HepG2 (cell line): Measurements from ENCODE around the gene ARHGAP5. TPM values are rescaled to one million over a fixed set of nuclear protein-coding genes. Genes with fewer than 3 reads are reported as not detected.
A peak's percentile ranks its signal among the peaks of the same experiment; 100 is the strongest.

Source experiments
- FLYWCH1 ChIP-seq: sonication (generic); formaldehyde crosslinking; IDR thresholded peaks from 2 replicates; pipeline ENCODE4 v1.8.1; 2023; ENCODE audit warnings: mild to moderate bottlenecking, missing genetic modification reagents
- HES4 ChIP-seq: sonication (generic); formaldehyde crosslinking; IDR thresholded peaks from 2 replicates; pipeline ENCODE4 v1.9.0; 2021; ENCODE audit warnings: mild to moderate bottlenecking, missing genetic modification reagents, borderline replicate concordance
- HNRNPH1 ChIP-seq: fragments of 200-400 bp; formaldehyde crosslinking; optimal IDR thresholded peaks from 2 replicates; pipeline ENCODE3; 2017; ENCODE audit warnings: mild to moderate bottlenecking, low read depth, low read length
- MED8 ChIP-seq: sonication (generic); formaldehyde crosslinking; IDR thresholded peaks from 2 replicates; pipeline ENCODE4 v1.8.1; 2023; ENCODE audit warnings: mild to moderate bottlenecking, missing genetic modification reagents; ENCODE audit not compliant: insufficient replicate concordance
- PAWR ChIP-seq: sonication (generic); formaldehyde crosslinking; IDR thresholded peaks from 2 replicates; pipeline ENCODE4 v1.4.0; 2020; ENCODE audit warnings: missing genetic modification reagents, mild to moderate bottlenecking, borderline replicate concordance
- PAX8 ChIP-seq: sonication (generic); formaldehyde crosslinking; IDR thresholded peaks from 2 replicates; pipeline ENCODE4 v1.8.0; 2022; ENCODE audit warnings: mild to moderate bottlenecking, missing genetic modification reagents, borderline replicate concordance
- RAD51 ChIP-seq: fragments of 450-650 bp; IDR thresholded peaks from 2 replicates; pipeline ENCODE4 v1.6.1; 2016; ENCODE audit warnings: borderline replicate concordance
- RBFOX2 ChIP-seq: fragments of 200-400 bp; formaldehyde crosslinking; IDR thresholded peaks from 2 replicates; pipeline ENCODE4 v1.6.1; 2017; ENCODE audit warnings: low read depth, mild to moderate bottlenecking, low read length
- REL ChIP-seq: sonication (generic); formaldehyde crosslinking; conservative IDR thresholded peaks from 2 replicates; pipeline ENCODE4 v1.8.0; 2022; ENCODE audit warnings: mild to moderate bottlenecking, missing genetic modification reagents, moderate library complexity
- RELA ChIP-seq: sonication (generic); formaldehyde crosslinking; IDR thresholded peaks from 2 replicates; pipeline ENCODE4 v1.4.0; 2020; ENCODE audit warnings: missing genetic modification reagents
- SNRNP70 ChIP-seq: fragments of 200-400 bp; formaldehyde crosslinking; IDR thresholded peaks from 2 replicates; pipeline ENCODE4 v1.6.1; 2017; ENCODE audit warnings: mild to moderate bottlenecking, low read depth, low read length, moderate library complexity
- SRSF1 ChIP-seq: fragments of 200-400 bp; formaldehyde crosslinking; optimal IDR thresholded peaks from 2 replicates; pipeline ENCODE3; 2017; ENCODE audit warnings: mild to moderate bottlenecking, low read depth, low read length, moderate library complexity
- TEAD3 ChIP-seq: optimal IDR thresholded peaks from 2 replicates; pipeline ENCODE3; 2016; ENCODE audit warnings: borderline replicate concordance
- WIZ ChIP-seq: sonication (generic); formaldehyde crosslinking; IDR thresholded peaks from 2 replicates; pipeline ENCODE4 v1.5.1; 2020; ENCODE audit warnings: mild to moderate bottlenecking, missing genetic modification reagents
- ZKSCAN1 ChIP-seq: fragments of 150-350 bp; IDR thresholded peaks from 2 replicates; pipeline ENCODE4 v1.6.1; 2014; ENCODE audit warnings: low read length
- ZNF160 ChIP-seq: sonication (generic); formaldehyde crosslinking; IDR thresholded peaks from 2 replicates; pipeline ENCODE4 v1.8.0; 2022; ENCODE audit warnings: mild to moderate bottlenecking, inconsistent platforms, missing genetic modification reagents
- ZNF207 ChIP-seq: fragments of 450-650 bp; IDR thresholded peaks from 2 replicates; pipeline ENCODE4 v1.6.1; 2016; ENCODE audit warnings: antibody characterized with exemption, borderline replicate concordance
- ZNF264 ChIP-seq: sonication (generic); formaldehyde crosslinking; IDR thresholded peaks from 2 replicates; pipeline ENCODE4 v1.4.0; 2020; ENCODE audit warnings: missing genetic modification reagents
- ZNF816 ChIP-seq: sonication (generic); formaldehyde crosslinking; IDR thresholded peaks from 2 replicates; pipeline ENCODE4 v1.8.0; 2022; ENCODE audit warnings: missing genetic modification reagents, mild to moderate bottlenecking, borderline replicate concordance
- ZSCAN25 ChIP-seq: sonication (generic); formaldehyde crosslinking; IDR thresholded peaks from 2 replicates; pipeline ENCODE4 v1.8.0; 2022; ENCODE audit warnings: mild to moderate bottlenecking, missing genetic modification reagents
- ZSCAN9 ChIP-seq: IDR thresholded peaks from 2 replicates; pipeline ENCODE4 v1.6.1; 2016; ENCODE audit warnings: borderline replicate concordance
- polyA plus RNA-seq, 8 experiments: library from polyadenylated mRNA; depleted of rRNA in 3 of 8; stranded (reverse) in 7 of 8; unstranded in 1 of 8; fragments of >200 nt; fragmentation: Illumina TruSeq in 4 of 8; extraction: Trizol in 4 of 8; gene quantifications; 2 replicates each; pipeline versions ENCODE4 v1.2.1 to v1.2.3, GENCODE V29; 2011 to 2016; ENCODE audit warnings: low read depth in 4 of 8, missing spikeins in 1 of 8, mixed read lengths in 1 of 8; ENCODE audit not compliant: insufficient read depth in 1 of 8
- total RNA-seq, 5 experiments: library from RNA; depleted of rRNA; stranded (reverse); fragments of >200 nt; fragmentation: Illumina TruSeq; extraction: Trizol; gene quantifications; 2 replicates each; pipeline ENCODE4 v1.2.3, GENCODE V29; 2016; ENCODE audit warnings: low read depth in 1 of 5
- TF ChIP-seq, protein P1 (sequence below): IDR thresholded peaks from 2 replicates; pipeline ENCODE4 v1.6.1; 2016; ENCODE audit warnings: missing compliant biosample characterization, missing genetic modification reagents, borderline replicate concordance
- TF ChIP-seq, protein P2 (sequence below): sonication (generic); formaldehyde crosslinking; IDR thresholded peaks from 2 replicates; pipeline ENCODE4 v1.4.0; 2020; ENCODE audit warnings: low read depth, mild to moderate bottlenecking, missing genetic modification reagents

Gene ARHGAP5
- total and polyA plus RNA-seq, 2 of the 13 experiments (the other 11 are each of a cell fraction or from before 2014, with no cell fraction given): 33.7 to 144 TPM

GRCh38 chr14:32201193-32201815 is 124.2 kb downstream of the ARHGAP5 start (continued):
- peak; percentile 63; the same call in 1 of the 2 replicates for TF ChIP-seq PAX8
- TF ChIP-seq RELA (CRISPR knock-in tag): peak; percentile 82
- TF ChIP-seq PAWR (CRISPR knock-in tag): no peak; the same call in 1 of the 2 replicates
- no peak for TF ChIP-seq RAD51
- TF ChIP-seq ZSCAN25: peak; percentile 81
- peak; percentile 79; the same call in 1 of the 2 replicates for TF ChIP-seq ZSCAN9 (CRISPR knock-in tag)
- TF ChIP-seq HES4 (CRISPR knock-in tag): peak; percentile 93; the same call in 1 of the 2 replicates
- TF ChIP-seq ZNF207: no peak
- TF ChIP-seq REL: peak; percentile 96
- TF ChIP-seq SRSF1: peak; percentile 99
- TF ChIP-seq, protein P1, sequence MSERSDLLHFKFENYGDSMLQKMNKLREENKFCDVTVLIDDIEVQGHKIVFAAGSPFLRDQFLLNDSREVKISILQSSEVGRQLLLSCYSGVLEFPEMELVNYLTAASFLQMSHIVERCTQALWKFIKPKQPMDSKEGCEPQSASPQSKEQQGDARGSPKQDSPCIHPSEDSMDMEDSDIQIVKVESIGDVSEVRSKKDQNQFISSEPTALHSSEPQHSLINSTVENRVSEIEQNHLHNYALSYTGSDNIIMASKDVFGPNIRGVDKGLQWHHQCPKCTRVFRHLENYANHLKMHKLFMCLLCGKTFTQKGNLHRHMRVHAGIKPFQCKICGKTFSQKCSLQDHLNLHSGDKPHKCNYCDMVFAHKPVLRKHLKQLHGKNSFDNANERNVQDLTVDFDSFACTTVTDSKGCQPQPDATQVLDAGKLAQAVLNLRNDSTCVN (CRISPR knock-in tag): peak; percentile 93; the same call in 1 of the 2 replicates
- TF ChIP-seq ZNF160 (CRISPR knock-in tag): peak; percentile 88
- no peak; the same call in 1 of the 2 replicates for TF ChIP-seq FLYWCH1 (CRISPR knock-in tag)
- peak; percentile 89 for TF ChIP-seq ZNF264 (CRISPR knock-in tag)
- TF ChIP-seq, protein P2, sequence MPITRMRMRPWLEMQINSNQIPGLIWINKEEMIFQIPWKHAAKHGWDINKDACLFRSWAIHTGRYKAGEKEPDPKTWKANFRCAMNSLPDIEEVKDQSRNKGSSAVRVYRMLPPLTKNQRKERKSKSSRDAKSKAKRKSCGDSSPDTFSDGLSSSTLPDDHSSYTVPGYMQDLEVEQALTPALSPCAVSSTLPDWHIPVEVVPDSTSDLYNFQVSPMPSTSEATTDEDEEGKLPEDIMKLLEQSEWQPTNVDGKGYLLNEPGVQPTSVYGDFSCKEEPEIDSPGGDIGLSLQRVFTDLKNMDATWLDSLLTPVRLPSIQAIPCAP (CRISPR knock-in tag): peak; percentile 89
- no peak; the same call in none of the 2 replicates for TF ChIP-seq WIZ (CRISPR knock-in tag)
- no peak for TF ChIP-seq MED8 (CRISPR knock-in tag)
- no peak for TF ChIP-seq SNRNP70
- no peak for TF ChIP-seq ZKSCAN1
- TF ChIP-seq TEAD3: peak; percentile 77
- peak; percentile 92 for TF ChIP-seq RBFOX2
- TF ChIP-seq ZNF816: peak; percentile 96; the same call in 1 of the 2 replicates
- peak; percentile 28 for TF ChIP-seq HNRNPH1
